ENCODE data around the gene PPIB. TPM values are rescaled to one million over a fixed set of nuclear protein-coding genes. Genes with fewer than 3 reads are reported as not detected.

PPIB gene
- total and polyA plus RNA-seq, 8 donors: 116 to 582 (median 268) TPM

GRCh38 chr15:64107337-64107736 lies 55.5 kb downstream of the PPIB start:
- Histone ChIP-seq H3K27ac (peak overlapping the region in 1 of 5 donors; percentile 16), H3K4me3 (no peak overlapping the region), H3K36me3 (peaks cover 0 to under 1% (median 0%) of the 10 kb centered on the region in 4 donors), H3K4me1 (peaks cover 14 to 70% (median 60%) of the 10 kb centered on the region in 4 donors), H3K27me3 (no peaks in the 10 kb centered on the region), H3K9me3 (no peaks in the 10 kb centered on the region)
- TF ChIP-seq POLR2AphosphoS5 (IDR thresholded peaks at IDR 0.05): no peak
- no peak for TF ChIP-seq CTCF (IDR thresholded peaks at IDR 0.05)
- TF ChIP-seq EP300 (IDR thresholded peaks at IDR 0.05): no peak
- no peak for TF ChIP-seq POLR2A (IDR thresholded peaks at IDR 0.05)
- no peak for DNase-seq
- 88 to 98% (median 95%) methylated on average over 1 of the region's 1 CpG for WGBS, 5 donors
- intact Hi-C loops (cut with DNase I; ENCODE audit: low total_unique reads): no loop called here

Small RNA genes lying within 50 kb of the gene (small RNA-seq; reads per million reads assigned to genes)
- gene RF00019: 0 reads per million in 4 donors

Other genes starting within 250 kb of the PPIB start
- 100 to 1,000 TPM in 1 of 5 donors, 10 to 100 TPM in 3, 1 to 10 TPM in 1; 9.0 to 178 (median 16.8) TPM for gene DAPK2, start 116.5 kb downstream of the PPIB start, total RNA-seq
- 10 to 100 TPM in 1 of 3 donors, 1 to 10 TPM in 2; 5.2 to 29.3 (median 5.3) TPM for gene DAPK2, start 116.5 kb downstream of the PPIB start, polyA plus RNA-seq
- gene CIAO2A, start 69.2 kb downstream of the PPIB start, total RNA-seq: 100 to 1,000 TPM in 3 of 5 donors, 10 to 100 TPM in 2; 27.2 to 425 (median 107) TPM
- gene CIAO2A, start 69.2 kb downstream of the PPIB start, polyA plus RNA-seq: 100 to 1,000 TPM in 2 of 3 donors, 10 to 100 TPM in 1; 58.8 to 158 (median 155) TPM
- 100 to 1,000 TPM in 1 of 5 donors, 10 to 100 TPM in 4; 61.2 to 119 (median 64.8) TPM for gene SNX1, start 67.0 kb downstream of the PPIB start, total RNA-seq
- gene SNX1, start 67.0 kb downstream of the PPIB start, polyA plus RNA-seq: 10 to 100 TPM; 38.8 to 62.3 (median 57.5) TPM
- gene SNX22, start 11.3 kb downstream of the PPIB start, total RNA-seq: 10 to 100 TPM in 1 of 5 donors, 1 to 10 TPM in 1, under 1 TPM in 1, not detected in 2; 0.92 to 41.1 (median 5.9) TPM
- 1 to 10 TPM; 2.6 to 4.5 (median 3.1) TPM for gene SNX22, start 11.3 kb downstream of the PPIB start, polyA plus RNA-seq
- 10 to 100 TPM in 3 of 5 donors, 1 to 10 TPM in 2; 4.1 to 63.1 (median 11.0) TPM for gene CSNK1G1, start 193.2 kb upstream of the PPIB start, total RNA-seq
- 1 to 10 TPM; 2.4 to 3.5 (median 2.7) TPM for gene CSNK1G1, start 193.2 kb upstream of the PPIB start, polyA plus RNA-seq
- gene PCLAF, start 218.4 kb upstream of the PPIB start, total RNA-seq: 1 to 10 TPM in 2 of 5 donors, not detected in 3; 1.3 to 5.7 TPM
- 10 to 100 TPM; 18.6 to 32.5 (median 25.5) TPM for gene PCLAF, start 218.4 kb upstream of the PPIB start, polyA plus RNA-seq
- gene TRIP4, start 224.8 kb upstream of the PPIB start, total RNA-seq: 10 to 100 TPM in 3 of 5 donors, 1 to 10 TPM in 2; 1.8 to 59.4 (median 15.5) TPM
- 10 to 100 TPM; 21.0 to 35.1 (median 23.1) TPM for gene TRIP4, start 224.8 kb upstream of the PPIB start, polyA plus RNA-seq

Data from stomach (tissue), 9 donors.